Head of caudate nucleus (tissue), 42 donors: Measurements from ENCODE around the gene MRPL3.
"Not testable (repeated sequence)": the region's sequence is repeated elsewhere in the genome, so short reads cannot be mapped to it uniquely, and the experiment has no call there.

Experiments used
- DNase-seq, 42 donors: peaks; one replicate each; pipeline versions ENCODE4 v3.0.0 to v3.0.0-alpha.2; 2020 to 2021; ENCODE audit warnings: mixed read lengths in 7 of 42
- intact Hi-C: fragments of 100-400 bp; cut with DNase I; formaldehyde crosslinking; loops from one replicate; pipeline ENCODE4 v1.15.0; 2022

Gene MRPL3

GRCh38 chr3:131505421-131505820 lies 2.6 kb upstream of the MRPL3 start:
- intact Hi-C loops, result no loop called here
- DNase-seq, result no peak

- no peak for DNase-seq
- intact Hi-C loops, result loop anchor here (5.0 kb wide), 2 partner anchors 121 to 471 kb away; partner anchors contain the start of gene NUDT16
Observed at GRCh38 chr3:131503320-131503635, 507 bp upstream of the MRPL3 start.

GRCh38 chr3:131501949-131502348 lies 822 bp downstream of the MRPL3 start:
- intact Hi-C loops, result loop anchor here (5.0 kb wide), 2 partner anchors 120 to 470 kb away; partner anchors contain the start of gene NUDT16
- no peak for DNase-seq

- intact Hi-C loops, result no loop called here
- DNase-seq, result no peak
Observed at GRCh38 chr3:131494706-131495105, 8.1 kb downstream of the MRPL3 start.

- DNase-seq, result no peak
- intact Hi-C loops, result no loop called here
Observed at GRCh38 chr3:131491775-131492174, 11.0 kb downstream of the MRPL3 start.

- no peak for DNase-seq
- intact Hi-C loops, result no loop called here
Observed at GRCh38 chr3:131491084-131491483, 11.7 kb downstream of the MRPL3 start.

GRCh38 chr3:131486545-131486944 lies 16.2 kb downstream of the MRPL3 start:
- intact Hi-C loops, DNase-seq: not testable (repeated sequence)

- DNase-seq, result no peak
- intact Hi-C loops, result no loop called here
Observed at GRCh38 chr3:131485119-131485518, 17.7 kb downstream of the MRPL3 start.

- intact Hi-C loops, result no loop called here
- DNase-seq, result no peak
Observed at GRCh38 chr3:131484496-131485111, 18.2 kb downstream of the MRPL3 start.

GRCh38 chr3:131480116-131480515 lies 22.7 kb downstream of the MRPL3 start:
- DNase-seq, result no peak
- intact Hi-C loops, result no loop called here

- intact Hi-C loops, result no loop called here
Observed at GRCh38 chr3:131477813-131478212, 25.0 kb downstream of the MRPL3 start.

GRCh38 chr3:131474115-131474514 lies 28.7 kb downstream of the MRPL3 start:
- DNase-seq, result no peak
- intact Hi-C loops, result no loop called here

More at GRCh38 chr3:131477813-131478212, 25.0 kb downstream of the MRPL3 start:
- DNase-seq, result no peak

GRCh38 chr3:131470377-131470776 lies 32.4 kb downstream of the MRPL3 start:
- DNase-seq, result no peak
- intact Hi-C loops, result no loop called here

- intact Hi-C loops, result no loop called here
Observed at GRCh38 chr3:131458653-131459052, 44.1 kb downstream of the MRPL3 start.

GRCh38 chr3:131457220-131457619 lies 45.6 kb downstream of the MRPL3 start:
- intact Hi-C loops, result no loop called here
- DNase-seq, result no peak

More at GRCh38 chr3:131458653-131459052, 44.1 kb downstream of the MRPL3 start:
- no peak for DNase-seq

- intact Hi-C loops, result no loop called here
- DNase-seq, result no peak
Observed at GRCh38 chr3:131454501-131454900, 48.3 kb downstream of the MRPL3 start.

- intact Hi-C loops, result no loop called here
- no peak for DNase-seq
Observed at GRCh38 chr3:131453533-131453932, 49.2 kb downstream of the MRPL3 start.

- DNase-seq, result no peak
- intact Hi-C loops, result no loop called here
Observed at GRCh38 chr3:131447349-131447748, 55.4 kb downstream of the MRPL3 start.

GRCh38 chr3:131444180-131444579 lies 58.6 kb downstream of the MRPL3 start:
- intact Hi-C loops, result no loop called here
- DNase-seq, result no peak

GRCh38 chr3:131439084-131439483 lies 63.7 kb downstream of the MRPL3 start:
- DNase-seq, result no peak

GRCh38 chr3:131435000-131435399 lies 67.8 kb downstream of the MRPL3 start:
- no peak for DNase-seq
- intact Hi-C loops, result no loop called here

More at GRCh38 chr3:131439084-131439483, 63.7 kb downstream of the MRPL3 start:
- intact Hi-C loops, result no loop called here

- DNase-seq, result no peak
- intact Hi-C loops, result no loop called here
Observed at GRCh38 chr3:131432441-131432840, 70.3 kb downstream of the MRPL3 start.
